Activated T-helper 1 cell treated with anti-CD3 and anti-CD28 coated beads, Interleukin-12 subunit alpha, Interleukin-12 subunit beta, Interleukin-2, Interleukin-4 antibody, amounts not matched to agents 30 ng/mL and 10 ng/mL and 1 ng/mL, durations not matched to agents 14 hours and 24 hours and 36 hours (primary cell): ENCODE results near the gene SIRPA. TPM values are rescaled to one million over a fixed set of nuclear protein-coding genes. Genes with fewer than 3 reads are reported as not detected.

ENCODE experiments used
- DNase-seq: peaks from one replicate; pipeline ENCODE4 v3.0.0; 2021; ENCODE audit warnings: low spot score
- H3K27ac Mint-ChIP-seq: one replicate; pipeline ENCODE4 v1.8.0; 2021; ENCODE audit warnings: mild to moderate bottlenecking, mixed read lengths
- H3K27me3 Mint-ChIP-seq: one replicate; pipeline ENCODE4 v1.8.0; 2022; ENCODE audit warnings: mild to moderate bottlenecking, moderate library complexity, mixed read lengths; ENCODE audit not compliant: insufficient read depth
- H3K36me3 Mint-ChIP-seq: one replicate; pipeline ENCODE4 v1.8.0; 2021; ENCODE audit warnings: low read depth, mixed read lengths
- H3K4me1 Mint-ChIP-seq: one replicate; pipeline ENCODE4 v1.8.0; 2021; ENCODE audit warnings: low read depth, mixed read lengths
- H3K4me3 Mint-ChIP-seq: one replicate; pipeline ENCODE4 v1.8.0; 2021; ENCODE audit warnings: mild to moderate bottlenecking, moderate library complexity, mixed read lengths
- H3K9me3 Mint-ChIP-seq: one replicate; pipeline ENCODE4 v1.8.0; 2021; ENCODE audit warnings: mixed read lengths
- intact Hi-C: fragments of 100-400 bp; cut with micrococcal nuclease; formaldehyde crosslinking; loops from one replicate; pipeline ENCODE4 v1.15.1; 2024
- total RNA-seq: library from RNA; stranded (reverse); gene quantifications from 2 replicates; pipeline ENCODE4 v1.2.3, GENCODE V29; 2022

The SIRPA gene
- total RNA-seq, 1 donor from 2014 or later, result not detected

DNA sequence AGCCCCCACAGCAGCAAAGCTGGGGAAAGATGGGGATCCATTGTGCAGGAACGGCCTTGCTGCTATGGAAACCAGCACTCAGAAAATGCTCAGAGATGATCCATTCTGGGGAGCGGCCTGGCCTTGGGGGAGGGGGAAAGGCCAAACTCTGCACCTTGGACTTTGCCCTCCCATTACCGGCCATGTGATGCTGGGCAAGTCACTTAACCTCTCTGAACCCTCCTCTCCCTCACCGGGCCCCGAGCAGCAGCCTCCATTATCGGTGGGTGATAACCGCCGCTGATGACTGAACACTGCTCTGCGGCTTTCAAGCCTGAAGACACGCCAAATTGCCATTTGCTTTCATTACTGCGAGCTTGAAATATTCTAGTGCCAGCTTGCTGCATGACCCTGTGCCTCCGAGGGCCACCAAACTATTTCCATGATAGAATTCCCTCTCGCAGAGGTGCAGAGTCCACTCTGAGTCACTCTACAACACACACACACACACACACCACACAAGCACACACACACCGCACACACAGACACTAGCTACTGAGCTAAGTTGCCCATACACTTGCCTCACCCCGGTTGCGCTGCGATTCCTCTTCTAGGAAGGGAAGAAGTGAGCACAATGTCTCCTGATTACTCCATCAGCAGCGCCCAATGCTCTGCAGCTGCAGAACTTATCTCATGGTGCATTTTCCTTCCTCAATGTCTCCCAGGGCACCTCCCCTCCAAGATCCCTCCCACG, 20.6 kb upstream of the SIRPA start:
- no peak for DNase-seq
- intact Hi-C loops, result no loop called here
- no peaks in the 10 kb centered on the region for H3K36me3 Mint-ChIP-seq
- no peaks in the 10 kb centered on the region for H3K9me3 Mint-ChIP-seq
- H3K27ac Mint-ChIP-seq, result no peak overlapping the region
- H3K27me3 Mint-ChIP-seq, result peaks cover 2% of the 10 kb centered on the region
- H3K4me3 Mint-ChIP-seq, result no peak overlapping the region
- no peaks in the 10 kb centered on the region for H3K4me1 Mint-ChIP-seq

DNA sequence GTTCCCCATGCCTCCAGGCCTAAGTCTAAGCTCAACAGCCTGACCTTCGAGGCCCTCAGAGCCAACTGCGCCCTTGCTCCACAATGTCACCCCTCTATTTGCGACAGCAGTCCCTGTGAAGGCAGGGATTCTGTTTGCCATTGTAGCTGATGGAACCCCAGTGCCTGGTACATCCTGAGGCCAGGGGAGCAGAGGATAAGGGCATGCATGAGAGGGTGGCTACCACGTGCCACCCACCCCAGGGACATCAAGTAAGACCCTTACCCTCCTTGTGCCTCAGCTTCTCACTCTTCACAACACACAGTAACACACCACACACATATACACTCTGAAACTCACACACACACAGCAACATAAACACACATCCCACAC, 20.0 kb upstream of the SIRPA start:
- Mint-ChIP-seq H3K4me1 (no peaks in the 10 kb centered on the region), H3K36me3 (no peaks in the 10 kb centered on the region), H3K27ac (no peak overlapping the region), H3K27me3 (peaks cover 2% of the 10 kb centered on the region), H3K4me3 (no peak overlapping the region), H3K9me3 (no peaks in the 10 kb centered on the region)
- intact Hi-C loops, result no loop called here
- no peak for DNase-seq

DNA sequence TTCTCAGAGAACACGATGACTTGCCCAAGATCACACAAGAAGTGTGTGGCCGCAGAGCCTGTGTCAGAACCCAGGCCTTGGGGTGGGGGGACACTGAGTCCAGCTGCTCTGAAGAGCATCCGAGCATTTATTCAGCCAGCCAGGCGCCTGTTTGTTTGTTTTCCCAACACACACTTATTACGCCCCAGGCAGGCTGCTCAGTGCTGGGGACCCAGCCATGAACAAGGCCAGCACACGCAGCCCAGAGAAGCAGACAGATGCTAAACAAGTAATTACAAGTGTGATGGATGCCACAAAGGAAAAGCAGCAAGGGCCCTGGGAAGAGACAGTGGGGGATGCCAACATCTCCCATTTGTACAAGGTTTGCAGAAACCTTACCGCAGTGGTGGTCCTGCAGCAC, 19.4 kb upstream of the SIRPA start:
- Mint-ChIP-seq H3K27me3 (no peaks in the 10 kb centered on the region), H3K4me1 (no peaks in the 10 kb centered on the region), H3K4me3 (no peak overlapping the region), H3K27ac (no peak overlapping the region), H3K36me3 (no peaks in the 10 kb centered on the region), H3K9me3 (no peaks in the 10 kb centered on the region)
- intact Hi-C loops, result no loop called here
- DNase-seq, result no peak

DNA sequence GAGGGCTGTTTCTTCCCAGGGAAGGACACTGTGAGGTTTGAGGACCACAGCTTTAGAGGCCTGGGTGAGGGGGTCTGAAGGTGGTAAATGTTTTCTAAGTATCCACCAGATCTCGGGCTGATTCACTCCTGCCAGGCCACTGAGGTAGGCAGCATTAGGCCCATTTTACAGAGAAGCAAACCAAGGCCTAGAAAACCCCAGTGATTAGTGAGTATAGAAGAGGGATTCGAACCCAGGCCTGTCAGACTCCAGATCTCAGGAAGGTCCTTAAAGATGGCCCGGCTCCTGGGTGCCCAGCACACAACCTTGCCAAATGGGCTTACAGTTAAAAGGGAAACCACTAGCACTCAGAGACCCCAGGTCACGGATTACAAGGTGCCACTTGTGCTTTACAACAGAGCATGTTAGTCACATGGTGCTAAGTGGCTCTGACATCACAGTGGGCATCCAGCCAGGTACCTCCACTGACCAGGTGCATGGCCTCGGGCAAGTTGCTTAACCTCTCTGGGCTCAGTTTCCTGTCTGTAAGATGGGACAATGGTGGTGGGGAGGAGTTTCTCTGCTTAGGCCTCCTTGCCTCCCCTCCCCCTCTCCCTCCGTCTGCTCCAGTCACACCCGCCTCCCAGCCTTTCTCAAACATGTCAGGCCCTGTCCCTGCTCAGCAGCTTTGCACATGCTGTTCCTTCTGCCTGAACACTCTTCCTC, 18.8 kb upstream of the SIRPA start:
- Mint-ChIP-seq H3K27me3 (no peaks in the 10 kb centered on the region), H3K9me3 (no peaks in the 10 kb centered on the region), H3K4me1 (no peaks in the 10 kb centered on the region), H3K27ac (no peak overlapping the region), H3K4me3 (no peak overlapping the region), H3K36me3 (no peaks in the 10 kb centered on the region)
- DNase-seq, result no peak
- intact Hi-C loops, result no loop called here

DNA sequence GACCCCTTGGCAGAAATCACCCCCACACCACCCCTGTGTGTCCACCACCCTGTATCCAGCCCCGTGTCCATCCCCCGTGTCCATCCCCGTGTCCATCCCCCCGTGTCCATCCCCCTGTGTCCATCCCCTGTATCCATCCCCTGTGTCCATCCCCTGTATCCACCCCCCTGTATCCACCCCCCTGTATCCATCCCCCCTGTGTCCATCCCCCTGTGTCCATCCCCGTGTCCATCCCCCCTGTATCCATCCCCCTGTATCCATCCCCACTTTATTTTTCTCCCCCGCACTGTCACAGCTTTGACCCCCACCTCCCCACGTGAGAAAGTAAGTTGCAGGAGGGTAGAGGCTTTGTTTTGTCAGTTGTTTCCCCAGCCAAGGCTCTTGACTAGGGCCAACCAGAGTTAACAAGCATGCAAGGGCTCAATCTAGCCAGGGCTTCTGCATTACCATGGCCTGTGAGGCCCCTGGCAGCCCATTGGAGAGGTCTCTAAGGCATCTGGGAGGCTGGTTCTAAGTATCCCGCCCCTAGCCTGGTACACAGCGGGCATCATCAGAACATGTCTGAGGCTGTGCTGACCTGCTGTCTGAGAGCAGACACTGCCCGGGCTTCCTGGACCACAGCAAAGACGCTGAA, 18.1 kb upstream of the SIRPA start:
- DNase-seq, result no peak
- no peak overlapping the region for H3K4me3 Mint-ChIP-seq
- no peaks in the 10 kb centered on the region for H3K27me3 Mint-ChIP-seq
- no peak overlapping the region for H3K27ac Mint-ChIP-seq
- intact Hi-C loops, result no loop called here
- H3K36me3 Mint-ChIP-seq, result no peaks in the 10 kb centered on the region
- H3K4me1 Mint-ChIP-seq, result no peaks in the 10 kb centered on the region
- H3K9me3 Mint-ChIP-seq, result no peaks in the 10 kb centered on the region

DNA sequence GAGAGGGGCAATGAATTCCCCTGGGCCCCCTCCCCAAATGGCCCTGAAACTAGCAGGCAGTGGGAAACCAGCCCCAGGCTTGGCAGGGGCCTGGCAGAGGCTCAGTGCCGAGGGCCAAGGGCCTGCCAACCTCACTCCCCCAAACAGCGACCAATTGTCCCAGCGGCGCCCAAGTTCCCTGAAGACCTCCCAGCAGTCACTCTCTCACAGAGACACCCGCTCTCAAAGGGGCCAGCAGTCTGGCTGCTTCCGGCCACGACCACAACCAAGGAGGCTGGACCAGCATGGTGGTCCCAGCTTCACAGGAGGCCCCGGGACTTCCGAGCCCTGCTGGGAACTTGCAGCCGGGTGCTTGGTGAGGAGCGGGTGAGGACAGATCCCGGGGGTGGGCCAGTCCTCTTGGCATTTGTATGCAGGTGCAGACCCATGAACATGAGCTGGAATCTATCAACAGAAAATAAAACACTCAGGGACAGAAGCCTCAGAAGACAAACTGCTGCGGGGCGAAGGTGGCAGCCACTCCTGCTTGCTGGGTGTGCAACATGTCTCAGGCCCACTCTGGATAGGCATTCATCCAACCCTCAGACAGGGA, 17.5 kb upstream of the SIRPA start:
- H3K4me3 Mint-ChIP-seq, result no peak overlapping the region
- intact Hi-C loops, result no loop called here
- no peaks in the 10 kb centered on the region for H3K9me3 Mint-ChIP-seq
- H3K27ac Mint-ChIP-seq, result no peak overlapping the region
- no peaks in the 10 kb centered on the region for H3K36me3 Mint-ChIP-seq
- no peaks in the 10 kb centered on the region for H3K4me1 Mint-ChIP-seq
- H3K27me3 Mint-ChIP-seq, result no peaks in the 10 kb centered on the region
- no peak for DNase-seq

DNA sequence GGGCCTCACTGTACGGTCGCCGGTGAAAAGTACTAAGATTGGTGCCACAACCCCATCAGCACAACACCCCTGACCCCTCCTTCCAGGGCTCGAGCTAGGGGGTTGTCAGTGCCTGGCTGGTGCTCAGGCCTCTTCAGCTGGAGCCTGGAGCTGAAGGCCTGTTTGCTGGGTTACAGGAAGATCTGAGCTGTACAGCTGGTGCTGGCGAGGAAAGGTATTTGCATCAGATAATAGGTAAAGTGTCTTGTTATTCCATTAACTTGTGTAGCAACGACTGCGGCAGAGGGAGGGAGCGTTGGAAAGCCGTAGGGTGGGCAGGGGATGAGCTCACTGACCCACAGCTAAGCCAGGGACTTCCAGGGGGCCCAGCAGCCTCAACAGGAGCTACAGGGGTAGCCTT, 15.8 kb upstream of the SIRPA start:
- no peak for DNase-seq
- Mint-ChIP-seq H3K36me3 (no peaks in the 10 kb centered on the region), H3K4me3 (no peak overlapping the region), H3K9me3 (no peaks in the 10 kb centered on the region), H3K27me3 (no peaks in the 10 kb centered on the region), H3K4me1 (no peaks in the 10 kb centered on the region), H3K27ac (no peak overlapping the region)
- intact Hi-C loops, result no loop called here

DNA sequence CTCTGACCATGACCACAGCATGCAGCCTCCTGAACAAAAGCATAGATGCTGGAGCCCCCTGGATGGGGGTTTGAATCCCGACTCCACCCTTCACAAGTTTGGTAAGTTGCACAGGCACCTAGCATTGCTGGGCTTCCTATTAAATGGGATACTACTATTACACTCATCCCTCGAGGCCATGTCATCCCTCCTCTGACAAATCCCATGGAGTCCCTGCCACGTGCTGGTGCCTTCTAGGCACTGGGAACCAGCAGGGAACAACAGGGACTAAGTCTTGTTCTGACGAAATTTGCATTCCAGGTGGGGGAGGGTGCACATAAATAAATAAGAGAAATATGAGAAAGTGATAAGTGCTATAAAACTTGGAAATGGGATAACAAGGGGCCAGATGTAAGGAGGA, 15.3 kb upstream of the SIRPA start:
- H3K4me3 Mint-ChIP-seq, result no peak overlapping the region
- DNase-seq, result no peak
- H3K9me3 Mint-ChIP-seq, result no peaks in the 10 kb centered on the region
- H3K36me3 Mint-ChIP-seq, result no peaks in the 10 kb centered on the region
- intact Hi-C loops, result no loop called here
- no peaks in the 10 kb centered on the region for H3K4me1 Mint-ChIP-seq
- H3K27me3 Mint-ChIP-seq, result no peaks in the 10 kb centered on the region
- no peak overlapping the region for H3K27ac Mint-ChIP-seq

DNA sequence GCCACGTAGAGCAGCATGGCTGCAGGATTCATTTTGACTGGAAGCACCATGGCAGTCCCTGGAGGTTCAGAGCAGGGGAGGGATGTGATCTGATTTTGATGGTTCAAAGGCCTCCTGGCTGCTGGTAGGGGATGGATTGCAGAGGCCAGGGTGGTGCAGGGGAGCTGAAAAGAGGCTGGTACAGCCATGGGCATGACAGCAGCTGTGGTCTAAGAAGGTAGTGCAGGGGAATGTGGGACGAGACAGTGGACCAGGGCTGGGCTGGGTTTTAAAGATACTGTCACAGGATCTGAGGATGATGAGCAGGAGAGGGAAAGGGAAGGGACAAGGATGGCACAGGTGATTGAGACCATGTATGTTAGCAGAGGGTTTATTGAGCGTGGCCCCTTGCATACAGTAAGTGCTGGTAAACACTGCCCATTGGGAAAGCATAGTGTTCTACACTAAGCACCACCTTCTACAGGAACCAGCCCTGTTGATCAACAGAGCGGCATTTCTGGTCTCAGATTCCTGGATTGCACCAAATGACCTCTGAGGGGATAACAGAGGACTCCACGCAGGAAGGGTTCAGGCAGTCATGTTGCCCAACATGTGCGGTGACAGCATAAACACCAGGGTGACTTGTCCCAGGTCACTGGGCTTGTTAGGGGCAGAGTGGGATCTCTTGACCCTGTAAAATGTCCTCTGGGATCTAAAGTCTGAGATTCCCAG, 14.5 kb upstream of the SIRPA start:
- Mint-ChIP-seq H3K4me3 (no peak overlapping the region), H3K36me3 (no peaks in the 10 kb centered on the region), H3K9me3 (no peaks in the 10 kb centered on the region), H3K4me1 (no peaks in the 10 kb centered on the region), H3K27ac (no peak overlapping the region), H3K27me3 (no peaks in the 10 kb centered on the region)
- no peak for DNase-seq
- intact Hi-C loops, result no loop called here

DNA sequence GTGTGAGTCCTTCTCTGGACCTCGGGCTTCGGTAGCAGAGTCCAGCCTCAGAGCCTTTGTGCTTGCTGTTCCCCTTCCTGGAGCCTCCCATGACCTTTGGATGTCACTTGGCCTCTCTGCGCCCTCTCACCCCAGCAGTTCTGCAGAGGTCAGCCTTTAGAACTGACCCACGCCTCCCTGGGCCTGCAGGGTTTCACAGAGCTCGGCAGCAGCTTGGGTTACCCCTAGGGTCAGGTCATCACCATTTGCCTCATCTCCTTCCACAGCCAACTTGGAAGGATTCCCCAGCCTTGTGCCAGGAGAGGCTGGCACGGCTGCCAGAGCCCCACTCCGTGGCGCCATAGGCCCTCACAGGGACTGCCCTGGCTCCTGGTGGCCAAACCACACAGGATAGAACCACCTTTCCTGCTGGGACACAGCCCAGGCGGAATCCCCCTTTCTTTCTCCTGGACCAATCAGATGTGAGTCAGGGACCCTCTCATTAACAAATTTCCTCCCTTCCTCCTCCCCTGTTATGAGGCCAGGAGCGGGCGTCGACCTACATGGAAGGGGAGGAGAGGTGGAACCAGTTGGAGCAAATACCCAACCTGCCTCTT, 13.9 kb upstream of the SIRPA start:
- Mint-ChIP-seq H3K36me3 (no peaks in the 10 kb centered on the region), H3K9me3 (no peaks in the 10 kb centered on the region), H3K27ac (no peak overlapping the region), H3K27me3 (no peaks in the 10 kb centered on the region), H3K4me3 (no peak overlapping the region), H3K4me1 (no peaks in the 10 kb centered on the region)
- intact Hi-C loops, result no loop called here
- no peak for DNase-seq

DNA sequence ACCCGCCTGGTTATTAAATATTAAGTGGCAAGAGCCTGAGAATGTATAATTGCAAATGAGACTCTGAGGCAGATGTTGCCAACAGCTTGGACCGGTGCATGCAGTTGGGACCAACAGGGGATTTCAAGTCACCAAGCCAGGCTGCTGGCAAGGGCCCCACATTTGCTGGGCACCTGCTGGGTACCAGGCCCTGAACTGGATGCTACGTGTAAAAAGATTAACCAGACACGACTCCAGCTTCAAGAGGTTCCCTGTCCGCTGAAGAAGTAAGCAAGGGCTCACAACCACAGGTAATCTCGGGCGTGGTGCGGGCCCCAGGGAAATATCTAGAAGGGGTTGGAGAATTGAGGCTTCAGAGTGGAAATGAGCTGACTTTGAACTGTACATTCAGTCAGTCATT, 13.2 kb upstream of the SIRPA start:
- Mint-ChIP-seq H3K27me3 (peaks cover 4% of the 10 kb centered on the region), H3K4me1 (no peaks in the 10 kb centered on the region), H3K36me3 (no peaks in the 10 kb centered on the region), H3K27ac (no peak overlapping the region), H3K9me3 (no peaks in the 10 kb centered on the region), H3K4me3 (no peak overlapping the region)
- no peak for DNase-seq
- intact Hi-C loops, result no loop called here

DNA sequence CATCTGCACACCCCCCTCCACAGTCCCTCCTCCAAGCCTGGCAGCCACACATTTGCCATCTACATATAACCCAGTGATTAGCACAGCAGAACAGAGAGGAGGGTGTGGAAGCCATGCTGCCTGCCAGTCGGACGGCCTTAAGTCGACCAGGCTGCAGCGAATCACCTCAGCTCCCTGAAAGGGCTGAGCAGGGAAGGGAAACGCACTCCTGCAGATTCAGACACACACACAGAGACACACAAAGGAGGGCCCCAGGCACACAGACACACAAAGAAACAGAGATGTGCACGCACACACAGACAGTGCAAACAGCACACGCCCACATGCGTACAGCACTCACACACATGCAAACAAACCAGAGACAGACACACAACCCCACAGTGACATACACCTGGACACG, 11.2 kb upstream of the SIRPA start:
- intact Hi-C loops, result no loop called here
- DNase-seq, result no peak
- no peaks in the 10 kb centered on the region for H3K4me1 Mint-ChIP-seq
- H3K9me3 Mint-ChIP-seq, result no peaks in the 10 kb centered on the region
- peaks cover 11% of the 10 kb centered on the region for H3K27me3 Mint-ChIP-seq
- no peaks in the 10 kb centered on the region for H3K36me3 Mint-ChIP-seq
- H3K27ac Mint-ChIP-seq, result no peak overlapping the region
- no peak overlapping the region for H3K4me3 Mint-ChIP-seq
